Cardiac fibroblast (primary cell): ENCODE measurements around the gene ACOXL.
A peak's percentile ranks its signal among the peaks of the same experiment; 100 is the strongest.
"Not testable (repeated sequence)": the region's sequence is repeated elsewhere in the genome, so short reads cannot be mapped to it uniquely, and the experiment has no call there.

Experiments used
- DNase-seq, 2 donors: peaks; one replicate each; pipeline versions ENCODE4 v3.0.0 to v3.0.0-alpha.2; 2010; ENCODE audit warnings: low read depth in 2 of 2
- H3K4me3 ChIP-seq, 2 donors: replicated peaks in 1 of 2; 1 replicate in 1 of 2; 2 replicates in 1 of 2; pipeline ENCODE4 v1.5.1; 2011; ENCODE audit warnings: low read depth in 2 of 2, low read length in 2 of 2, mild to moderate bottlenecking in 2 of 2, moderate library complexity in 1 of 2
- CTCF ChIP-seq: IDR thresholded peaks from one replicate; pipeline ENCODE4 v1.5.1; 2011; ENCODE audit warnings: low read depth, mild to moderate bottlenecking, low read length, inconsistent platforms

The ACOXL gene

GRCh38 chr2:111044066-111044465 is 311.7 kb downstream of the ACOXL start:
- DNase-seq, result no peak
- no peak for TF ChIP-seq CTCF

GRCh38 chr2:111045236-111045635 is 312.9 kb downstream of the ACOXL start:
- DNase-seq, H3K4me3 ChIP-seq: not testable (repeated sequence)

More at GRCh38 chr2:111044066-111044465, 311.7 kb downstream of the ACOXL start:
- no peak overlapping the region for H3K4me3 ChIP-seq

- DNase-seq, result no peak
- H3K4me3 ChIP-seq, result no peak overlapping the region
- no peak for TF ChIP-seq CTCF
Measured at GRCh38 chr2:111045771-111046444, 313.5 kb downstream of the ACOXL start.

DNA sequence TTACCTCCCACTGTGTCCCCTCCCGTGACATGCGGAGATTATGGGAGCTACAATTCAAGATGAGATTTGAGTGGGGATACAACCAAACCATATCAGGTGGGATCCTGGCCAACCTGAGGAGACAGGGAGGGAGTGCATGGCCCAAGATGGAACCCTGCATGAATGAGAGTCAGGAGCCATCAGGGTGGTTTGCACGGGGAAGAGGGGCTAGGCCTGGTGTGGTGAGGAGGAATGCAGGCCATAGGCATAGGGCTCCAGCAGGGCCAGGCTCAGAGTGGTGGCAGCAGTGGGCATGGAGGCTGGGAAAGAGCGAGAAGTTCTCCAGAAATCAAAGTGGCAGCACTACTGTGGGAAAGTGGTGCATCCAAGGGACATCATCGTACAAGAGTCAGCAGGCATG is 314.3 kb downstream of the ACOXL start:
- no peak for TF ChIP-seq CTCF
- no peak overlapping the region for H3K4me3 ChIP-seq
- DNase-seq, result no peak

- DNase-seq, result no peak
- TF ChIP-seq CTCF, result no peak
- H3K4me3 ChIP-seq, result no peak overlapping the region
Measured at GRCh38 chr2:111048856-111049768, 316.7 kb downstream of the ACOXL start.

GRCh38 chr2:111049792-111050640 is 317.6 kb downstream of the ACOXL start:
- no peak overlapping the region for H3K4me3 ChIP-seq
- DNase-seq, result peak in 1 of 2 donors; percentile 16
- no peak for TF ChIP-seq CTCF
